ENCODE measurements around the gene BCAS1. TPM values are rescaled to one million over a fixed set of nuclear protein-coding genes. Genes with fewer than 3 reads are reported as not detected.

BCAS1 gene
- polyA plus RNA-seq, 3 donors, result 2.6 to 4.6 (median 3.2) TPM

DNA sequence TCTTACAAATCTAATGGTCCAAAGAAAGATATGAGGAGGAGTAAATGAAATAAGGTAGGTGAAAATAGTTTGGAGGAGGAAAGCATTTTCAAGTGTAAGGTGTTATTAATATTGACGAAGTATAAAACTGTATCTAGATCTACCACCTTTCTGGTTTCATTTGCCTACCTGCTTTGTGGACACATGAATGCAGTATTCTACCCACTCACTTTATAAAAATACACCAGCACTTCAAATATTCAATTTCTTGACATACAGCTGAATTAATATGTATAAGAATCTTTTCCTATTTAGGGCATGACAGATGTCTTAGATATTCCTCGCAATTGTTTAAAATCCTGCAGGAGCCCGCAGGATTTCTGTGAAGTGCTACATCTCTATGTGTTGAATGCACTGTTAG is 108.0 kb downstream of the BCAS1 start:
- DNase-seq, result no peak

DNA sequence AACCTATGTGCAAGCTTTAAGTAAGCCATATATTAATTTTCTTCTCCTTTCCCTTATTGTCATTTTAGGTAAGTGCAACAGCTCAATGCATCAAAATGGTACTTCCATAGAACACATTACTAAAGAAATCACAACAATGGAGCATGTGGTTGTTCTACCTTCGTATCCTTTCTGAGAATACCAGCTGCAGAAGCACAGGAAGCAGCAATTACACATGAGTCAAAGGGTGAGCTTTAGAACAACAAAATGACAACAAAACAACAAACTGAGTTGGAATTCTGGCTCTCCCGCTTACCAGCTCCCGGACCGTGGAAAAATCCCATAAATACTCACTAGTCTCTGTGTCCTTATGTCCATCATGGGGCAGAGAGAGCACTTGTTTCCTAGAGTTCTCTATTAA is 108.9 kb downstream of the BCAS1 start:
- no peak for DNase-seq

DNA sequence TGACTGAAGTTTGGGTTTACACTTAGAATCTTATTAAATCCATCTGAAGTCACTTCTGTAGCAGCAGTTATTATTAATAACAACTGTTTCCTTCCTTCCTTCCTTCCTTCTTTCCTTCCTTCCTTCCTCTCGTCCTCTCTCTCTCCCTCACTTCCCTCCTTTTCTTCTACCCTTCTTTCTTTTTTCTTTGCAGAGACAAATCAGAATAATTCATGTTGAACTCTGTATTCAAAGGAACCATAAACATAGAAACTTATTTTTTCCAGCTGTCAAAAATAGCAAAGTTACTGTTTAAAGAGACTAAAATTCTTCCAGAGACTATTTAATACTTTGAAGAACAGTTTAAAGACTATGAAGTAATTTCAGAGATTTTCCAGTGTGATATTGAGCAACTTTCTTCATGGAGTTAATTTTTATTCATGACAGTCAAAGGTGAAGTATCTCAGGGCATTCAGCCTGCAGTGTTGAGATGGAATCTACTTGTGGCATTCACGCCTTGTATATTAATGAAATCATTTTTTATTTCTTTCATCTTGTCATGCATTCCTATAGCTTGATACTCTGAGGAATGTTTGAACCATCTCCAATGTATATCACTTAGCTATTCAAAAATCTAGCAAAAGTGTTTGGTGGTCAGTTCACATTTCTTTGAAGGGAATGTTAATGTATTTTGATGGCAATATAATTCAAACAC is 109.7 kb downstream of the BCAS1 start:
- DNase-seq, result no peak

DNA sequence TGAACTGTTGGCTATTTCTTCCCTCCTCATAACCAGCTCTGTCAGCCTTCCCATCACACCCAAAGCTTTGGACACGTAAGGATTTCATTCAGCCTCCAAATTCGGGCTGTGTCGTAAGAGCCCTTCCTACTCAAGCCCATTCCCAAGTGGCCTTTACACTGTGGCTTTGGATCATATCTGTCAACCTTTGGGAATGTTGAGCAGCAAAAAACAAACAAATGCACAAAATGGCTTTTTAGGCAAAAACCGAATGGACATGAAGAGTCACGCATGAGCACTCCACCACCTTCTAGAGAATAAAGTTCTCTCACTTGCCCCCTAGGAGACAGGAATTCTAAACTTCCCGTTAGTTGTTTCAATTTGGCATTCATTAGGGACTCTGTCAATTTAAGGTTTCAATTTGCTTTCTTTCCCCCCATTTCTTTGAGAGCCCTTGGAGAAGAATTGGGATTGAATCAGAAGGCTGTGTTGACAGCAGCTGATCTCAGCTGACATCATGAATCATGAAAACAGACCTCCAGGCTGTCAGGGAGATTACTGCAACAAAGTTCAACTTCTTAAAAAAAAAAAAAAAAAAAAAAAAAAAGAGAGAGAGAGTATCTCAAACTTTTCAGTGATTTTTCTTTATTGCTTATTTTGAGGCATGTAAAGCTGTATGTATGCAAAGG is 110.3 kb downstream of the BCAS1 start:
- no peak for DNase-seq

DNA sequence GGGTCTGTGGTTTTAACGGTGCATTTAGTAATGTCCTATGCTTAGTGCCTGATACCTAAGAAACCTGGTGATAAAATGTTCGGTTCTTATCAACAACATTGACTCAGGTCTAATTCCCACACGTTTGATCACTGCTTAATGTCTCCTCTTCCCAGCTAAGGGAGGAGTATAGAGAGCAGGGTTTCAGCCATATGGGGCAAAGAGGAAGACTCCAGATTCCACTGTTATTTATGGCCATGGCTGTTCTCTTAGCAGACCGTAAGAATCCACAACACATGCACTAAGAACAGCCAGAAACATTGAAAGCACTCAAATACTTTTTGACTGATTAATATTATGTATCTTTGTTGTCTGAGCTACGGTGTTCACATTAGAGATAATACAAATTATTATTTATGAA is 112.1 kb downstream of the BCAS1 start:
- DNase-seq, result no peak

DNA sequence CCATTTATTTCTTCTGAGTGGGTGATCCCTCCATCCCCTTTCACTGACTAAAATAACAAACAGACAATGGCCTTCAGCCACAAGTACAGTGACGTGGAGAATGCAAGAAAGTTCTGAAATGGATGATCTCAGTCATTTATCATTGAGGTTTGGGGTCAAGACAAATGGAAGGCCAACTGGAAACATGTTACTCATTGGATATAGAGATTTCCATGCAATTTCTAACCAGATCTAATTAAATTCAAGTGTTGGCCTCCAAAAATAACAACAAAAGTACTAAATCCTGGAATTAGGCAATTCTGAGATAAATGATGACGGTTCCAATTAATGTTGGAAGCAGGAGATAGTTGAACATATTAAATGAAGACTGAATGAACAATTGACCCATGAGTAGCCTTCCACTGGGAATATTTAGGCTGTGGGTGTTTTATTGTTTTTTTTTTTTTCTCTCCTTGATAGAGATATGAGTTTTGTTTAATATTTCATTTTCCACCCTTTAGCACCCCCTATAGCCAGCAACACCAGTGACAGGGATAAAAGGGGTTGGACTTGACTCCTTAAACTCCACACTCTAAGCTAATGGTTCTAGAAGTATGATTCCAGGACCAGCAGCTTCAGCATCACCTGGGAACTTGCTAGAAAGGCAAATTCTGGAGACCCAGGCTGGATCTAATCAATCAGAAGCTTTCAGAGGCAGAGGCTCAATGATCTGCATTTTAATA is 112.8 kb downstream of the BCAS1 start:
- peak; percentile 68 for DNase-seq

DNA sequence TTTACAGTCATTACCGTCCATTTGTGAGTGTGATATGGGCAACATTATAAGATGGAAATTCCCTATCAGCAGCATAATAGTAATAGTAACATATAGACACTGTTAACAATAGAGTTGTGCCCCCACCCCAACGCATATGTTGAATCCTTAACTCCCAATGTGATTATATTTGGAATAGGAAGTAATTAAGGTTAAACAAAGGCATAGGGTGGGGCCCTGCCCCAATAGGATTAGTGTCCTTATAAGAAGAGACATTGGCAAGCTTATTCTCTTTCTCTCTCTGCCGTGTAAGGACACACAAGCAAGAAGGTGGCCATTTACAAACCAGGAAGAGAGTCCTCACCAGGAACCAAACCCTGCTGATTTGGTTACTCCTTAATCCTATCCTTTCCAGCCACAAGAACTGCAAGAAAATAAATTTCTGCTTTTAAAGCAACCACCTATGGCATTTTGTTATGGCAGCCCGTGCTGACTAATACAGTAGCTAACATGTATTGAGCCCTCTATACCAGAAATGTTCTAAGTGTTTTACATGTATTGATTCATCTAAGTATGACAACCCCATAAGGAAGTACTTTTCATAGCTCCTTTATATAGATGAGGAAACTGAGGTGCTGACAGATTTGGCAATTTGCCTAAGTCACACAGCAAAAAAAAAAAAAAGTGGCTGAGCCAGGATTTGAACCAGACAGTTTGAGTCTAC is 114.2 kb downstream of the BCAS1 start:
- DNase-seq, result no peak

DNA sequence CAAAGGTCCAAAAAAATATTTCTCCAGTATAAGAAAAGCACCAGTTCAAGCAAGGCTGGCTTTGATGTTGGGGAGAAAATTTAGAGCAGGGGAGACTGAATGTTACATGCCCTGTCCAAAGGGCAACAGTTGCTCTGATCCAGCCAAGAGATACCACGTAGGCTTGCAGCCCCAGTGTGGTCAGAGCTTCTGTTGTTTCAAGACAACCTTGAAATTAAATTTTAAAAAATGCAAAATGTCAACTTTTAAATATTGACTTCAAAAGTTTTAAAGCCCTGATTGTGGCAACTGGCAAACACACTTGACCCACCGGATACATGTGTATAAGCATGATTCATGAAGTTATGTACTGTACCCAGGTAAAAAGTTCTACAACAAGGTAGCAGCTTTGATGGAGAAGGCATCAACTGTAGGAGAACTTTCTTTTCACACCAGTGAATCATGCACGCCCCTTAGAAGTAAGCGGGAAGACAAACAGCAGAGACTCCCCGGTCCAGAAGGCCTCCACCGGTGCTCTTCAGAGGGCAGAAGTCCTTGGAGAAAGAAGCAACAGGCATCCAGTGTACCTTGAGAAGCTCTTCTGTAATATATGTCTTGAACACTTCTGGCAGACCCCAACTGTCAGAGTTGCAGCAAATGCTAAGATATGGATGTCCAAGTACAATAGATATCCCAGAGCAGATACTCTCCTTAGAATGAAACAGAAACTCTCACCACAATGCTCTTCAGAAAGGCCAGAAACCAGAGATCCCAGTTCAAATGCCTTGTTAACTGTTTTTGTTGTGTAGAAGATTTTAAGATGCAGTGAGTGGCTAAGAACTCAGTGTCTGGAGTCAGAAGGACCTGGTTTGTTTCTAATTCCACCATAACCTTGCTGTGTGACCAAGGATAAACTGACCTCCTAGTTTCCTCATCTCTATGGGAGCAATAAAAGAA is 115.4 kb downstream of the BCAS1 start:
- DNase-seq, result no peak

DNA sequence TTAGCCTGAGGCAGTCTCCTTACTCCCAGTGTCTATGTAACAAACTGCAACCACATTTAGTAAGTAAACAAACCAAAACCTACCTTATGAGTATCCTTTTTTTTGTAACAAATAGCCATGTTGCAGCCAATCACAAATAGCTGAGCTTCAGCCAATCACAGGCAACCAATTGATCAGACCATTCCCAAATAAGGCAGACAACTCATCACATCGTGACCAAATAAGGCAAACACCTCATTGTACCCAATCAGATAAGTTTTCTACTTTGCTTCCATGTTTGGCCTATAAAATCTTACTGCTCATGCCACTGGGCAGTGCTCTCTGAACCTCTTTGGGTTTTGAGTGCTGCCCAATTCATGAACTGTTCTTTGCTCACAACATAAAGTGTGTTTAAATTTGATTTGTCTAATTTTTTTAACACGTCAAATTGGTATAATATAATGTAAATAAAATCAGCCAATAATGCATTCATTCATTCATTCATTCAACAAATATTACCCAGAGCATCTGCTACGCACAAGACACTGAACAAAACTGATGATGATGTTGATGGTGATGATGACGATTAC is 117.8 kb downstream of the BCAS1 start:
- DNase-seq, result no peak

DNA sequence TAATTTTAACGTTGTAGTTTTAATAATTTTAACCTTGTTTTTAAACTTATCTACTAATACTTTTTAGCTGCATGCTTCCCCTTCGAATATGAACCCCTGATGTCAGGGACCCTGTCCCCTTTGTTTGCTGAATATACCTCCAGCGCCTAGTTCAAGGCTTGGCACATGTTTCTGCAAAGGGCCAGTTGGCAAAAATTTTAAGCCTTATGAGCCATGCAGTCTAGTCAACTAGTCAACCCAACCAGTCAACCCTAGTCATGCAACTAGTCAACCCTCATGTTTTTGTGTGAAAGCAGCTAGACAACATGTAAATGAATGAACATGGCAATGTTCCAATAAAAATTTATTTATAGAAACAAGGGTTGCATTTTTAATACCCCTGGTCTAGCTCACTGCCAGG is 119.8 kb downstream of the BCAS1 start:
- no peak for DNase-seq

DNA sequence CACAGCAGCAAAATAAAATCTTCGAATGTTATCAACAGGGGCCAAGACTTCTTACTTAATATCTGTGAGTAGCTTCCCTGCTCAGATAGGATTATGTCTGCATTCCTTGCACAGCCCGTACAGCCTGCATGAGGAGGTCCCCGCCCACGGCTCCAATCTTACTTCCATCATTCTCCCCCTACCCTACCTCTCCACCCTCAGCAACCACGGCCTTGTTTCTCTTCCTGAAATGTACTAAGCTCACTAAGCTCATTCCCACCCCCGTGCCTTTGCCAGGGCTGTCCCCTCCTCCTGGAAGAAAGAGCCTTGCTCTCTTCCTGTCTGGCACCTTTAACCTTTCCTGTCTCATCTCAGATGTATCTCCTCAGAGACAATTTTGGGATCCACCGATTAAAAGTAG is 120.4 kb downstream of the BCAS1 start:
- DNase-seq, result no peak

DNA sequence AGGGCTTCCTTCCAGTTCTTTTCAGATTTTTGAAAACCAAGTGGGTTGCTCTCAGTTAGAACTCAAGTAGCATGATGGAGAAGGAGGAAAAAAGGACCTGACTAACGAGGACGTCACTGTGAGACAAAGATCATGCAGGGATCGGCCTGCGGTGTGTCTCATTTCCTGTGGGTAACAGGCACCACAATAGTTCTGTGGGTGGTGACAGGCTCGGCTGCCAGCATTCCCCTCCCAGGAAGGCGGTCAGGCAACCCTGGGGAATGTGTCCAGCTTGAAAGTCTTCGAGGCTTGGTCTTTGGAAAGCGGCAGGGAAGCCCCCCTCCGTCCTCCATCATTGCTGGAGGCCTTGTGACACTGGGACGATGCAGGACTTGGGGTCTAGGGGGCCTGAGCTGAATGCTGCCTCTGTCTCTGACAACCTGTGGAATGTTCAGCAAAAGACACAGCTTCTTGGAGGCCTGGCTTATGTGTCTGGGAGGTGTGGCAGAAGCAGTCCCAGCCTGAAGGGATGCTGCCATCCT is 121.0 kb downstream of the BCAS1 start:
- DNase-seq, result no peak

DNA sequence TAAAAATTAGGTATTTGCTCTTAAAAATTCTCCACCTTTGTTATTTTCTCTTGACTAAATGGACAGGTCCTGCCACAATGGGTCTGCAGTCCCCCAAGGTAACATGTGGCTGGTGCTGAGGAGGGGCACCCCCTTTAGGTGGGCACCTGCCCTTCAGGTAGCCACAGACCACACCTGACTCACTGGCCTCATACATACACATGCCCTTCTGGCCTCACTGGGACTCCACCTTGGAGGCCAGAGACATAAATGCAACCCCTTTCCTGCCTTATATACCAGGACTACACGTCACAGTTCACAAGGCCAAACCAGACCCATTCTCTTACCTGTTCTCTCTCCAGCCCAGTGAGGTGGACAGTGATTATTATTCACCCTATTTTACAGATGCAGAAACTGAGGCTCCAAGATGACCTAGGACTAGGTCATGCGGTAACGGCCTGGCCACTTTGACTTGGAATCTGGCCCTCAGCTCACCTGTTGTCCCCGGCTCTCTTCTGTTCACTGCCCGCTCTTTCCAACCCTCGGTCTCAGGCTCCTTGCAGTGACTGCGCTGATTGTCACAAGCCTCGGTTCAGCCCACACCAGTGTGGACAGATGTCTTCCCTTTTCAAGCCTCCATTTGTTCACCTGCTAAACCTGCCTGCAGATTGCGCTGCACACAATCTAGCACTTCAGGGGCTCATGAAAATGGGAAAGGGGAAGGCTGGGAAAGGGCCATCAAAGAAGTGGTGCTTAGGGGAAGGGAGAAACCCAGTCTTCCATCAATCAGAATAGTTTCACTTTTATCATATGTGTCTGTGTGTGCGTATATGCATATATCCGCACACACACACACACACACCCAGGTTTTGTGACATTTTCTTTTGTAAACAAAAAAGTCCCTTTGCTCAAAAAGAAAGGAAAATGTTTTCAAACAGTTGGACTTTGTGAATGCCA is 121.7 kb downstream of the BCAS1 start:
- no peak for DNase-seq

DNA sequence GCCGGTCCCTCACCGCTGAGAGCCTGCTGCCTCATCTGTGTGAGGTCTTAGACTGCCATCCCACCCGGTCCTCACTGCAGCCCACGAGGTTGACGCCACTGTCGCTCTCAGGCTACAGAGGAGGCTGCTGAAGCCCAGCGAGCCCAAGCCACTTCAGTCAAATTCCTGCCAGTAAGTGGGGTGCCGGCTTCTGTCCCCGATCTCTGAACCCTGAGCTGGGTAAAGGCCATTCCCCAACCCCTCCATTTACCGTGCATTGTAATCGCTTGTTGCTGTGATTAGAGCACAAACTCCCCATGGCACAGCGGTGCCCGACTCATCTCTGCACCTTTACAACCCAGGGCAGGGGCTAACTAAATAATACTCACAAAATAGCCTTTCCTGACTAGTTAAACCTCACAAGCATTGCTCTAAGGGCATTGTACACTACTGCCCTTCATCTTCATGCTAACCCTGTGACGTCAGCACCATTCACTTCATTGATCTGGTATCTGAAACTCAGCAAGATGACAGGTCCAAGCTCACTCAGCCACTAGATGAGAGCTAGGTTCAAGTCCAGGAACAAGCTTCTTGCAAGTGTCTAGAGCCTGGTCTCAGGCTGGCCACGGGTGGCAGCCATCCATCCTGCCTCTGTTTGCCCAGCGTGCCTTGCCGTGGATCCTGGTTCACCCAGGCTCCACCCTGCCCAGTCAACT is 122.7 kb downstream of the BCAS1 start:
- no peak for DNase-seq

DNA sequence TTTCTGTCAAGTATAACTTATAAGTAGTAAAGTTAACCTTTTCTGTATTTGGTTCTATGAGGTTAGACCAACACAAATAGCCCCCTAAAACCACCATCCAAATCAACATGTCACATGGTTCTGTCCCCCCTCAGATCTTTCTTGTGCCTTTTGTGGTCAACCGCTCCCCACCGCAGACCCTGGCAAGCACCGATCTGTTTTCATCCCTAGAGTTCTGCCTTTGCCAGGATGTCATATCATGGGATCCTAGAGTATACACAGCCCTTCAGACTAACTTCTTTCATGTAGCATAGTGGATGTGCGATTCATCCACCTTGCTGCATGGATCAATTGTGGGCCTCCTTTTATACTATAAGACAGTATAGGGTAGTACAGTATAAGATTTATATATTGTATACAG is 124.3 kb downstream of the BCAS1 start:
- no peak for DNase-seq

DNA sequence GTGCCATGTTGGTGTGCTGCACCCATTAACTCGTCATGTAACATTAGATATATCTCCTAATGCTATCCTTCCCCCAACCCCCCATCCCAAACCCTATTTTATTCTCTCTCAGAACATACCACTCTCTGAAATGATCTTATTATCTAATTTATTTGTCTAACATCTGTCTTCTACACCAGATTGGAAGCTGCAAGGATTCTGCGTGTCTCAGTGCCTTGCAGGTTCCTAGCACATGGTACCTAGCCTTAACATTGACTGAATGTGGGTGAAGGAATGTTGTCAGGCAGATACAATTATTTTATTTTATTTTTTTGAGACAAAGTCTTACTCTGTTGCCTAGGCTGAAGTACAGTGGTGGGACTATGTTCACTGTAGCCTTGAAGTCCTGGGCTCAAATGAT is 124.9 kb downstream of the BCAS1 start:
- DNase-seq, result no peak

DNA sequence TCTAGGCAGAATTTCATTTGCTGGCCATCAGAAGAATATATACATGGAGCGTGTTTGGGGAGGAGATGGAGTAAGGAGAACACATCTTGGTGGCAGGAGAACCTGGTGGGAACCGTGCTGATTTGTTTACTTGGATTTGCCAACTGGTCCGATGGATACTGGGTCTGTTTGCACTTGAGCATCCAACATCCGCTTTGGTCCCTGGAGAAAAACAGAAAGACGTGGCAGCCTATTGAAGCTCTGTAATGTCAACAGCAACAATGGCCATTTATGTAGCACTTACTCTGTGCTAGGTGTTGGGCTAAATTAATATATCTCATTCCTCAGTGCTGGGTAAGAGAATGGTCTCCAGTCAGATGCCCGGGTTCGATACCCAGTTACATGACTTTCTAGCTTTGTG is 125.6 kb downstream of the BCAS1 start:
- no peak for DNase-seq

DNA sequence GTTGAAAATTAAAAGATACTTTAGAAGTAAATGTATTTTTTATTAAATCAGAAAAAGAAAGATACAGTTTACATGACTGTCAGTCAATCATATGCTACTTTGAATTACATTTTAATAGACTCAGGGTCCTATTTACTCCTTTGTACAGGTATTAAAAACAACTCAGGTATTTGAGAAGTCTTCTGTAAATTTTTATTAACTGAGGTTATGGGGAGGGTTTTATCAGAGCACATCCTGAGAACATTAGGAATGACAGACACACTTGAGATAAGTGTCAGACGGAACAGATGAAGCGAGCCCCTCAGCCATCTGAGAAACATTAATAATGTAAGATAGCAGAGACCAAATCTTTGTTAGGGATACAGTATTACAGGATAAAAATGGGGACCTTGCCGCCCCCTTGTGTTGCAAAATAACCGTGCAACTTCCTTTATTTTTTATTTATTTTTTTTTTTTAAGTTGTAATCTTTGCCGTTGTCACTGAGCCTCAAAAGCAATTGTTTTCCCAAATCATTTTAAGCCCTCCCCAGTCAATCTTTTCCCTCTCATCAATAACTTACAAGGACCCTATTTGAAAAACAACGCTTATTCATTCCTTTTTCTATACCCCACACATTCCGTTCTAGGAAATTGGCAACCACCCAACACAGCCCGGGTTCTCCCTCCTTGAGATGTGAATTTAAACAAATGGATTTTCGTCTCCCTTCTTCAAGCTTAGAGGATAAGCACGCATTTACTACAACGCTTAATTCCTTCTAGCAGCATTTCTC is 126.7 kb downstream of the BCAS1 start:
- no peak for DNase-seq

All from renal pelvis (tissue), 4 donors.